WTC11 (cell line): ENCODE results near the gene HGS. TPM values are rescaled to one million over a fixed set of nuclear protein-coding genes. Genes with fewer than 3 reads are reported as not detected.

Experiments
- ATAC-seq: fragments of 200-7000 bp; cut with Tn5 transposase; 2 replicates; pipeline ENCODE4 v1.10.0; 2021; ENCODE audit warnings: mild to moderate bottlenecking, moderate library complexity
- CTCF ChIA-PET: fragments of 300-600 bp; sonication (Branson Sonifier 250); formaldehyde crosslinking; loops from one replicate; lab custom pipeline; 2021; ENCODE audit warnings: antibody characterized with exemption; lab: Charles Lee
- POLR2A ChIA-PET: fragments of 350-600 bp; sonication (Branson Sonifier 250); formaldehyde crosslinking; loops from one replicate; lab custom pipeline; 2021; ENCODE audit warnings: antibody characterized with exemption; lab: Charles Lee
- DNase-seq: peaks from one replicate; pipeline ENCODE4 v3.0.0; 2021; ENCODE audit warnings: low spot score
- H3K27ac Mint-ChIP-seq: 2 replicates; pipeline ENCODE4 v1.8.0; 2021; ENCODE audit warnings: mixed read lengths
- H3K27me3 Mint-ChIP-seq: 2 replicates; pipeline ENCODE4 v1.8.0; 2021; ENCODE audit warnings: low read depth, mild to moderate bottlenecking, moderate library complexity, mixed read lengths
- H3K36me3 Mint-ChIP-seq: 2 replicates; pipeline ENCODE4 v1.8.0; 2021; ENCODE audit warnings: mixed read lengths
- H3K4me1 Mint-ChIP-seq: 2 replicates; pipeline ENCODE4 v1.8.0; 2022; ENCODE audit warnings: mixed read lengths
- H3K4me3 Mint-ChIP-seq: 2 replicates; pipeline ENCODE4 v1.8.0; 2021; ENCODE audit warnings: mild to moderate bottlenecking, moderate library complexity, mixed read lengths
- H3K9me3 Mint-ChIP-seq: 2 replicates; pipeline ENCODE4 v1.8.0; 2021; ENCODE audit warnings: mixed read lengths
- JAZF1 ChIP-seq: fragments of 250-450 bp; sonication (Bioruptor Pico); IDR thresholded peaks from 2 replicates; pipeline ENCODE4 v1.9.0; 2021; ENCODE audit warnings: moderate library complexity, mild to moderate bottlenecking, inconsistent platforms
- NFYB ChIP-seq: sonication (generic); formaldehyde crosslinking; conservative IDR thresholded peaks from 2 replicates; pipeline ENCODE4 v1.8.0; 2022; ENCODE audit warnings: low read depth, missing genetic modification reagents
- NR3C1 ChIP-seq: sonication (generic); formaldehyde crosslinking; conservative IDR thresholded peaks from 2 replicates; pipeline ENCODE4 v1.8.1; 2023; ENCODE audit warnings: low read depth, mild to moderate bottlenecking, missing genetic modification reagents
- TEAD4 ChIP-seq: sonication (generic); formaldehyde crosslinking; IDR thresholded peaks from 2 replicates; pipeline ENCODE4 v1.8.0; 2022; ENCODE audit warnings: mild to moderate bottlenecking, missing genetic modification reagents
- ZNF317 ChIP-seq: sonication (generic); formaldehyde crosslinking; IDR thresholded peaks from 2 replicates; pipeline ENCODE4 v1.8.1; 2023; ENCODE audit warnings: low read depth, mild to moderate bottlenecking, moderate library complexity, missing genetic modification reagents, borderline replicate concordance
- ZNF416 ChIP-seq: fragments of 250-450 bp; sonication (Bioruptor Pico); IDR thresholded peaks from 2 replicates; pipeline ENCODE4 v1.9.0; 2021; ENCODE audit warnings: mild to moderate bottlenecking, inconsistent platforms
- ZNF423 ChIP-seq: fragments of 250-450 bp; sonication (Bioruptor Pico); IDR thresholded peaks from 2 replicates; pipeline ENCODE4 v2.1.2; 2022; ENCODE audit warnings: mild to moderate bottlenecking, moderate library complexity
- total RNA-seq: library from RNA; stranded (reverse); gene quantifications from 3 replicates; pipeline ENCODE4 v1.2.3, GENCODE V29; 2021
- TF ChIP-seq, protein P1 (sequence below): sonication (generic); formaldehyde crosslinking; IDR thresholded peaks from 2 replicates; pipeline ENCODE4 v1.8.1; 2023; ENCODE audit warnings: mild to moderate bottlenecking, moderate library complexity, missing genetic modification reagents
- TF ChIP-seq, protein P2 (sequence below): sonication (generic); formaldehyde crosslinking; IDR thresholded peaks from 2 replicates; pipeline ENCODE4 v1.8.0; 2022; ENCODE audit warnings: mild to moderate bottlenecking, missing genetic modification reagents
- TF ChIP-seq, protein P3 (sequence below): sonication (generic); formaldehyde crosslinking; IDR thresholded peaks from 2 replicates; pipeline ENCODE4 v1.8.1; 2022; ENCODE audit warnings: mild to moderate bottlenecking, moderate library complexity, missing genetic modification reagents
- TF ChIP-seq, protein P4 (sequence below): sonication (generic); formaldehyde crosslinking; IDR thresholded peaks from 2 replicates; pipeline ENCODE4 v1.8.1; 2022; ENCODE audit warnings: low read depth, missing genetic modification reagents, borderline replicate concordance
- TF ChIP-seq, protein P5 (sequence below): sonication (generic); formaldehyde crosslinking; IDR thresholded peaks from 2 replicates; pipeline ENCODE4 v1.8.1; 2023; ENCODE audit warnings: mild to moderate bottlenecking, missing genetic modification reagents, borderline replicate concordance
- TF ChIP-seq, protein P6 (sequence below): sonication (generic); formaldehyde crosslinking; IDR thresholded peaks from 2 replicates; pipeline ENCODE4 v1.8.0; 2022; ENCODE audit warnings: missing genetic modification reagents
- TF ChIP-seq, protein P7 (sequence below): sonication (generic); formaldehyde crosslinking; IDR thresholded peaks from 2 replicates; pipeline ENCODE4 v1.8.1; 2023; ENCODE audit warnings: mild to moderate bottlenecking, missing genetic modification reagents
- TF ChIP-seq, protein P8 (sequence below): sonication (generic); formaldehyde crosslinking; IDR thresholded peaks from 2 replicates; pipeline ENCODE4 v1.8.0; 2022; ENCODE audit warnings: mild to moderate bottlenecking, missing genetic modification reagents
- TF ChIP-seq, protein P9 (sequence below): sonication (generic); formaldehyde crosslinking; IDR thresholded peaks from 2 replicates; pipeline ENCODE4 v1.8.1; 2023; ENCODE audit warnings: mild to moderate bottlenecking, missing genetic modification reagents, moderate library complexity

Gene HGS
- total RNA-seq, 1 experiment from 2014 or later, result 113 TPM

DNA sequence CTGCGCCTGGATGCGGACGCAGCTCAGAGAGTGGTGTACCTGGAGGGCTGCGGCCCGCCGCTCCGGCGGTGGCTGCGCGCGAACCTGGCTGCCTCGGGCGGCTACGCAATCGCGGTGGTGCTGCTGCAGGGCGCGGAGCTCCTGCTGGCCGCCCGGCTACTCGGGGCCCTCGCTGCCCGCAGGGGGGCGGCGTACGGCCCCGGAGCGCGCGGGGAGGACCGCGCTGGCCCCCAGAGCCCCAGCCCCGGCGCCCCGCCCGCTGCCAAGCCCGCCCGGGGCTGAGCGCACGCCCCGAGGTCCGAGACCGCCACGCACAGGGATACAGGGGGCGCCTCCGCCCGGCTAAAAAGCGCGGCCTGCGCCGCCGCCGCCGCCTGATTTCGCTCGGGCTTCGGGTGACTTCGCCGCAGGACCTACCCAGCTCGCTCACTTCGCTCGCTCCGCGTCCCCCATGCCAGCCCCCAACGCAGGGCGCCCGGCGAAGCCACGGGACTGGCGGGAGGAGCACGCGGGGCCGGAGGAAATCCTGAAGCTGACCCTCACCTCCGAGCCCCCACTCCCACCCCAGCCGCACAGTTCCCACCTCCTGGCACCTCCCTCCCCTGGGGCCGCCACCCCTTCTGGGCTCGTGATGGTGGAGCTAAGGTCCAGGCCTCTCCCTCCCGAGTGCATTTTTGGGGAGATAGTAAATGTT lies 35.7 kb upstream of the HGS start (continued):
- TF ChIP-seq, protein P1, sequence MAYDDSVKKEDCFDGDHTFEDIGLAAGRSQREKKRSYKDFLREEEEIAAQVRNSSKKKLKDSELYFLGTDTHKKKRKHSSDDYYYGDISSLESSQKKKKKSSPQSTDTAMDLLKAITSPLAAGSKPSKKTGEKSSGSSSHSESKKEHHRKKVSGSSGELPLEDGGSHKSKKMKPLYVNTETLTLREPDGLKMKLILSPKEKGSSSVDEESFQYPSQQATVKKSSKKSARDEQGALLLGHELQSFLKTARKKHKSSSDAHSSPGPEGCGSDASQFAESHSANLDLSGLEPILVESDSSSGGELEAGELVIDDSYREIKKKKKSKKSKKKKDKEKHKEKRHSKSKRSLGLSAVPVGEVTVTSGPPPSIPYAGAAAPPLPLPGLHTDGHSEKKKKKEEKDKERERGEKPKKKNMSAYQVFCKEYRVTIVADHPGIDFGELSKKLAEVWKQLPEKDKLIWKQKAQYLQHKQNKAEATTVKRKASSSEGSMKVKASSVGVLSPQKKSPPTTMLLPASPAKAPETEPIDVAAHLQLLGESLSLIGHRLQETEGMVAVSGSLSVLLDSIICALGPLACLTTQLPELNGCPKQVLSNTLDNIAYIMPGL (CRISPR knock-in tag), result peak; percentile 16; the same call in 1 of the 2 replicates
- TF ChIP-seq, protein P2, sequence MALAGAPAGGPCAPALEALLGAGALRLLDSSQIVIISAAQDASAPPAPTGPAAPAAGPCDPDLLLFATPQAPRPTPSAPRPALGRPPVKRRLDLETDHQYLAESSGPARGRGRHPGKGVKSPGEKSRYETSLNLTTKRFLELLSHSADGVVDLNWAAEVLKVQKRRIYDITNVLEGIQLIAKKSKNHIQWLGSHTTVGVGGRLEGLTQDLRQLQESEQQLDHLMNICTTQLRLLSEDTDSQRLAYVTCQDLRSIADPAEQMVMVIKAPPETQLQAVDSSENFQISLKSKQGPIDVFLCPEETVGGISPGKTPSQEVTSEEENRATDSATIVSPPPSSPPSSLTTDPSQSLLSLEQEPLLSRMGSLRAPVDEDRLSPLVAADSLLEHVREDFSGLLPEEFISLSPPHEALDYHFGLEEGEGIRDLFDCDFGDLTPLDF (CRISPR knock-in tag), result 0 out of 2 replicates have a peak, but pooled peaks have one; percentile 24
- TF ChIP-seq, protein P3, sequence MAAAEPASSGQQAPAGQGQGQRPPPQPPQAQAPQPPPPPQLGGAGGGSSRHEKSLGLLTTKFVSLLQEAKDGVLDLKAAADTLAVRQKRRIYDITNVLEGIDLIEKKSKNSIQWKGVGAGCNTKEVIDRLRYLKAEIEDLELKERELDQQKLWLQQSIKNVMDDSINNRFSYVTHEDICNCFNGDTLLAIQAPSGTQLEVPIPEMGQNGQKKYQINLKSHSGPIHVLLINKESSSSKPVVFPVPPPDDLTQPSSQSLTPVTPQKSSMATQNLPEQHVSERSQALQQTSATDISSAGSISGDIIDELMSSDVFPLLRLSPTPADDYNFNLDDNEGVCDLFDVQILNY (CRISPR knock-in tag), result peak; percentile 61; the same call in 1 of the 2 replicates
- TF ChIP-seq, all 79 proteins: peak for 6

DNA sequence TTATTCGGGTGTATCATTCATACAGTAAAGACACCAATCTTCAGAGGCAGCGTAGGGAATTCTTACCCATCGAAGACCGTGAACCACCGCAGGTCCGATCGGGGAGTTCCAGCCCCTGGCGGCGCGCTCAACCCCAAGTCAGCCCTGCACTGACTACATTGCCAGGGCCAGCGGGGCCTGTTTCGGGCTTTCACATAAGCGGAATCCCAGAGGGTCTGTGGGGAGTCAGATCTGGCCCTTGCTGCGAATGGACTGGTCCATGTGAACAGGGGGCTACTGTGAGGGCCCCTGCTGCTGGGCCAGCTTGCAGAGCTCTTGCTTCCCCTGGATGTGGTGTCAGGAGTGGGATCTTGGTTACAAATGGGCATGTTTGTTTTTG lies 35.1 kb upstream of the HGS start:
- ChIA-PET CTCF (no interaction called here), POLR2A (interaction anchor here (1.4 kb wide), 1 partner anchor 12 kb away, joined by 4 read pairs; the partner anchor contains the start of genes NPLOC4 and TSPAN10)
- no peaks in the 10 kb centered on the region for H3K36me3 Mint-ChIP-seq
- TF ChIP-seq, protein P4, sequence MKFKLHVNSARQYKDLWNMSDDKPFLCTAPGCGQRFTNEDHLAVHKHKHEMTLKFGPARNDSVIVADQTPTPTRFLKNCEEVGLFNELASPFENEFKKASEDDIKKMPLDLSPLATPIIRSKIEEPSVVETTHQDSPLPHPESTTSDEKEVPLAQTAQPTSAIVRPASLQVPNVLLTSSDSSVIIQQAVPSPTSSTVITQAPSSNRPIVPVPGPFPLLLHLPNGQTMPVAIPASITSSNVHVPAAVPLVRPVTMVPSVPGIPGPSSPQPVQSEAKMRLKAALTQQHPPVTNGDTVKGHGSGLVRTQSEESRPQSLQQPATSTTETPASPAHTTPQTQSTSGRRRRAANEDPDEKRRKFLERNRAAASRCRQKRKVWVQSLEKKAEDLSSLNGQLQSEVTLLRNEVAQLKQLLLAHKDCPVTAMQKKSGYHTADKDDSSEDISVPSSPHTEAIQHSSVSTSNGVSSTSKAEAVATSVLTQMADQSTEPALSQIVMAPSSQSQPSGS, result no peak
- no peak for TF ChIP-seq ZNF317 (CRISPR knock-in tag)
- TF ChIP-seq, protein P5, sequence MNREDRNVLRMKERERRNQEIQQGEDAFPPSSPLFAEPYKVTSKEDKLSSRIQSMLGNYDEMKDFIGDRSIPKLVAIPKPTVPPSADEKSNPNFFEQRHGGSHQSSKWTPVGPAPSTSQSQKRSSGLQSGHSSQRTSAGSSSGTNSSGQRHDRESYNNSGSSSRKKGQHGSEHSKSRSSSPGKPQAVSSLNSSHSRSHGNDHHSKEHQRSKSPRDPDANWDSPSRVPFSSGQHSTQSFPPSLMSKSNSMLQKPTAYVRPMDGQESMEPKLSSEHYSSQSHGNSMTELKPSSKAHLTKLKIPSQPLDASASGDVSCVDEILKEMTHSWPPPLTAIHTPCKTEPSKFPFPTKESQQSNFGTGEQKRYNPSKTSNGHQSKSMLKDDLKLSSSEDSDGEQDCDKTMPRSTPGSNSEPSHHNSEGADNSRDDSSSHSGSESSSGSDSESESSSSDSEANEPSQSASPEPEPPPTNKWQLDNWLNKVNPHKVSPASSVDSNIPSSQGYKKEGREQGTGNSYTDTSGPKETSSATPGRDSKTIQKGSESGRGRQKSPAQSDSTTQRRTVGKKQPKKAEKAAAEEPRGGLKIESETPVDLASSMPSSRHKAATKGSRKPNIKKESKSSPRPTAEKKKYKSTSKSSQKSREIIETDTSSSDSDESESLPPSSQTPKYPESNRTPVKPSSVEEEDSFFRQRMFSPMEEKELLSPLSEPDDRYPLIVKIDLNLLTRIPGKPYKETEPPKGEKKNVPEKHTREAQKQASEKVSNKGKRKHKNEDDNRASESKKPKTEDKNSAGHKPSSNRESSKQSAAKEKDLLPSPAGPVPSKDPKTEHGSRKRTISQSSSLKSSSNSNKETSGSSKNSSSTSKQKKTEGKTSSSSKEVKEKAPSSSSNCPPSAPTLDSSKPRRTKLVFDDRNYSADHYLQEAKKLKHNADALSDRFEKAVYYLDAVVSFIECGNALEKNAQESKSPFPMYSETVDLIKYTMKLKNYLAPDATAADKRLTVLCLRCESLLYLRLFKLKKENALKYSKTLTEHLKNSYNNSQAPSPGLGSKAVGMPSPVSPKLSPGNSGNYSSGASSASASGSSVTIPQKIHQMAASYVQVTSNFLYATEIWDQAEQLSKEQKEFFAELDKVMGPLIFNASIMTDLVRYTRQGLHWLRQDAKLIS, result no peak
- TF ChIP-seq, protein P6, sequence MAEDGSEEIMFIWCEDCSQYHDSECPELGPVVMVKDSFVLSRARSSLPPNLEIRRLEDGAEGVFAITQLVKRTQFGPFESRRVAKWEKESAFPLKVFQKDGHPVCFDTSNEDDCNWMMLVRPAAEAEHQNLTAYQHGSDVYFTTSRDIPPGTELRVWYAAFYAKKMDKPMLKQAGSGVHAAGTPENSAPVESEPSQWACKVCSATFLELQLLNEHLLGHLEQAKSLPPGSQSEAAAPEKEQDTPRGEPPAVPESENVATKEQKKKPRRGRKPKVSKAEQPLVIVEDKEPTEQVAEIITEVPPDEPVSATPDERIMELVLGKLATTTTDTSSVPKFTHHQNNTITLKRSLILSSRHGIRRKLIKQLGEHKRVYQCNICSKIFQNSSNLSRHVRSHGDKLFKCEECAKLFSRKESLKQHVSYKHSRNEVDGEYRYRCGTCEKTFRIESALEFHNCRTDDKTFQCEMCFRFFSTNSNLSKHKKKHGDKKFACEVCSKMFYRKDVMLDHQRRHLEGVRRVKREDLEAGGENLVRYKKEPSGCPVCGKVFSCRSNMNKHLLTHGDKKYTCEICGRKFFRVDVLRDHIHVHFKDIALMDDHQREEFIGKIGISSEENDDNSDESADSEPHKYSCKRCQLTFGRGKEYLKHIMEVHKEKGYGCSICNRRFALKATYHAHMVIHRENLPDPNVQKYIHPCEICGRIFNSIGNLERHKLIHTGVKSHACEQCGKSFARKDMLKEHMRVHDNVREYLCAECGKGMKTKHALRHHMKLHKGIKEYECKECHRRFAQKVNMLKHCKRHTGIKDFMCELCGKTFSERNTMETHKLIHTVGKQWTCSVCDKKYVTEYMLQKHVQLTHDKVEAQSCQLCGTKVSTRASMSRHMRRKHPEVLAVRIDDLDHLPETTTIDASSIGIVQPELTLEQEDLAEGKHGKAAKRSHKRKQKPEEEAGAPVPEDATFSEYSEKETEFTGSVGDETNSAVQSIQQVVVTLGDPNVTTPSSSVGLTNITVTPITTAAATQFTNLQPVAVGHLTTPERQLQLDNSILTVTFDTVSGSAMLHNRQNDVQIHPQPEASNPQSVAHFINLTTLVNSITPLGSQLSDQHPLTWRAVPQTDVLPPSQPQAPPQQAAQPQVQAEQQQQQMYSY (CRISPR knock-in tag), result no peak
- no peak for TF ChIP-seq ZNF423 (CRISPR knock-in tag)
- no peak for TF ChIP-seq NFYB (CRISPR knock-in tag)
- no peak for TF ChIP-seq NR3C1 (CRISPR knock-in tag)
- no peak for TF ChIP-seq TEAD4 (CRISPR knock-in tag)
- TF ChIP-seq, protein P7, sequence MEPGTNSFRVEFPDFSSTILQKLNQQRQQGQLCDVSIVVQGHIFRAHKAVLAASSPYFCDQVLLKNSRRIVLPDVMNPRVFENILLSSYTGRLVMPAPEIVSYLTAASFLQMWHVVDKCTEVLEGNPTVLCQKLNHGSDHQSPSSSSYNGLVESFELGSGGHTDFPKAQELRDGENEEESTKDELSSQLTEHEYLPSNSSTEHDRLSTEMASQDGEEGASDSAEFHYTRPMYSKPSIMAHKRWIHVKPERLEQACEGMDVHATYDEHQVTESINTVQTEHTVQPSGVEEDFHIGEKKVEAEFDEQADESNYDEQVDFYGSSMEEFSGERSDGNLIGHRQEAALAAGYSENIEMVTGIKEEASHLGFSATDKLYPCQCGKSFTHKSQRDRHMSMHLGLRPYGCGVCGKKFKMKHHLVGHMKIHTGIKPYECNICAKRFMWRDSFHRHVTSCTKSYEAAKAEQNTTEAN (CRISPR knock-in tag), result no peak
- TF ChIP-seq, protein P8, sequence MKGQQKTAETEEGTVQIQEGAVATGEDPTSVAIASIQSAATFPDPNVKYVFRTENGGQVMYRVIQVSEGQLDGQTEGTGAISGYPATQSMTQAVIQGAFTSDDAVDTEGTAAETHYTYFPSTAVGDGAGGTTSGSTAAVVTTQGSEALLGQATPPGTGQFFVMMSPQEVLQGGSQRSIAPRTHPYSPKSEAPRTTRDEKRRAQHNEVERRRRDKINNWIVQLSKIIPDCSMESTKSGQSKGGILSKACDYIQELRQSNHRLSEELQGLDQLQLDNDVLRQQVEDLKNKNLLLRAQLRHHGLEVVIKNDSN (CRISPR knock-in tag), result no peak
- TF ChIP-seq, protein P9, sequence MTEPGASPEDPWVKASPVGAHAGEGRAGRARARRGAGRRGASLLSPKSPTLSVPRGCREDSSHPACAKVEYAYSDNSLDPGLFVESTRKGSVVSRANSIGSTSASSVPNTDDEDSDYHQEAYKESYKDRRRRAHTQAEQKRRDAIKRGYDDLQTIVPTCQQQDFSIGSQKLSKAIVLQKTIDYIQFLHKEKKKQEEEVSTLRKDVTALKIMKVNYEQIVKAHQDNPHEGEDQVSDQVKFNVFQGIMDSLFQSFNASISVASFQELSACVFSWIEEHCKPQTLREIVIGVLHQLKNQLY, result no peak
- TF ChIP-seq ZNF416 (CRISPR knock-in tag), result no peak
- no peak for TF ChIP-seq JAZF1 (CRISPR knock-in tag)
- H3K4me3 Mint-ChIP-seq, result peak overlapping the region; percentile 61
- peaks cover 42% of the 10 kb centered on the region for H3K27me3 Mint-ChIP-seq
- no peaks in the 10 kb centered on the region for H3K9me3 Mint-ChIP-seq
- H3K27ac Mint-ChIP-seq, result no peak overlapping the region
- peaks cover 24% of the 10 kb centered on the region for H3K4me1 Mint-ChIP-seq
- peak; percentile 6; the same call in 1 of the 2 replicates for ATAC-seq
- peak; percentile 40 for DNase-seq
